ENCODE results near the gene SLC2A9. TPM values are rescaled to one million over a fixed set of nuclear protein-coding genes. Genes with fewer than 3 reads are reported as not detected.

SLC2A9 gene
- total RNA-seq, 1 experiment from 2014 or later: 3.5 TPM

DNA sequence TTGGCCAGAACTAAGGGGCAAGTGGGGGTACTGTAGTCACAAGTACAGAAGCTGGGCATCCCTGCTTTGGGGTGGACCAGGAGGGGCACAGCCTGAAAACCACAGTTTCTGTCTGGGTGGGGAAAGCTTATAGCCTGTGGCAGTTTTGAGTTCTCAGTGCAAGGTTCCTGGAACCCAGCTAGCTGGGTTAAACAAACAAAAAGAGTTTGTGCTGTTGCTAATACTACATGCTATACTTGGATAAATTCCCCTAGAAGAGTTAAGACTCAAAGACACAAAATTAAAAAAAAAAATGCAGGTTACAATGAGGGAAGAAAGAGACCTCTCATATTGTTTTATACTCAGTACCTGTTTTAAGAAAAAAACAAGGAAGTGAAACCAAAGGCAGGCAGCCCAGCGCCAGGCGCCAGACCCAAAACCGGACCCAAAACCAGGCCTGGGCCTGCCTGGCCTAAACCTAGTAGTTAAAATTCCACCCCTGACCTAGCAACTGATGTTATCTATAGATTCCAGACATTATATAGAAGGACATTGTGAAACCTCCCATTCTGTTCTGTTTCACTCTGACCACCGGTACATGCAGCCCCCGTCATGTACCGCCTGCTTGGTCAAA lies 50.8 kb downstream of the SLC2A9 start:
- Histone ChIP-seq H3K9me3 (ENCODE audit: control insufficient read depth, insufficient read depth, low read depth, low read length) (no peaks in the 10 kb centered on the region), H3K4me3 (ENCODE audit: low read depth in 2 of 2, low read length in 2 of 2) (no peak overlapping the region), H3K27me3 (ENCODE audit: control insufficient read depth, insufficient read depth, low read length) (no peaks in the 10 kb centered on the region), H3K36me3 (ENCODE audit: control insufficient read depth, insufficient read depth, low read length) (no peaks in the 10 kb centered on the region), H3K4me1 (ENCODE audit: control insufficient read depth, insufficient read depth, low read length) (no peaks in the 10 kb centered on the region), H3K27ac (ENCODE audit: low read length) (no peak overlapping the region)
- in situ Hi-C loops (cut with HindIII; ENCODE audit: low pct_unique_long_range_greater_than_20kb, low sequenced_read_pairs) (no loop called here), intact Hi-C loops (cut with micrococcal nuclease; ENCODE audit: unreplicated experiment) (no loop called here)
- BruUV-seq (replicated peaks): no TSS peak
- TF ChIP-seq, protein P1, sequence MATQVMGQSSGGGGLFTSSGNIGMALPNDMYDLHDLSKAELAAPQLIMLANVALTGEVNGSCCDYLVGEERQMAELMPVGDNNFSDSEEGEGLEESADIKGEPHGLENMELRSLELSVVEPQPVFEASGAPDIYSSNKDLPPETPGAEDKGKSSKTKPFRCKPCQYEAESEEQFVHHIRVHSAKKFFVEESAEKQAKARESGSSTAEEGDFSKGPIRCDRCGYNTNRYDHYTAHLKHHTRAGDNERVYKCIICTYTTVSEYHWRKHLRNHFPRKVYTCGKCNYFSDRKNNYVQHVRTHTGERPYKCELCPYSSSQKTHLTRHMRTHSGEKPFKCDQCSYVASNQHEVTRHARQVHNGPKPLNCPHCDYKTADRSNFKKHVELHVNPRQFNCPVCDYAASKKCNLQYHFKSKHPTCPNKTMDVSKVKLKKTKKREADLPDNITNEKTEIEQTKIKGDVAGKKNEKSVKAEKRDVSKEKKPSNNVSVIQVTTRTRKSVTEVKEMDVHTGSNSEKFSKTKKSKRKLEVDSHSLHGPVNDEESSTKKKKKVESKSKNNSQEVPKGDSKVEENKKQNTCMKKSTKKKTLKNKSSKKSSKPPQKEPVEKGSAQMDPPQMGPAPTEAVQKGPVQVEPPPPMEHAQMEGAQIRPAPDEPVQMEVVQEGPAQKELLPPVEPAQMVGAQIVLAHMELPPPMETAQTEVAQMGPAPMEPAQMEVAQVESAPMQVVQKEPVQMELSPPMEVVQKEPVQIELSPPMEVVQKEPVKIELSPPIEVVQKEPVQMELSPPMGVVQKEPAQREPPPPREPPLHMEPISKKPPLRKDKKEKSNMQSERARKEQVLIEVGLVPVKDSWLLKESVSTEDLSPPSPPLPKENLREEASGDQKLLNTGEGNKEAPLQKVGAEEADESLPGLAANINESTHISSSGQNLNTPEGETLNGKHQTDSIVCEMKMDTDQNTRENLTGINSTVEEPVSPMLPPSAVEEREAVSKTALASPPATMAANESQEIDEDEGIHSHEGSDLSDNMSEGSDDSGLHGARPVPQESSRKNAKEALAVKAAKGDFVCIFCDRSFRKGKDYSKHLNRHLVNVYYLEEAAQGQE (IDR thresholded peaks at IDR 0.05; ENCODE audit: insufficient read depth in 1 of 2, low read depth in 2 of 2, low read length in 1 of 2): no peak
- TF ChIP-seq TCF7L2 (IDR thresholded peaks at IDR 0.05; ENCODE audit: low read depth, low read length) (no peak), SIN3A (IDR thresholded peaks at IDR 0.05; ENCODE audit: borderline replicate concordance, insufficient read depth, low read depth, low read length) (no peak), POLR2AphosphoS5 (IDR thresholded peaks at IDR 0.05; ENCODE audit: low read depth, low read length) (no peak)
- TF ChIP-seq, protein P2, sequence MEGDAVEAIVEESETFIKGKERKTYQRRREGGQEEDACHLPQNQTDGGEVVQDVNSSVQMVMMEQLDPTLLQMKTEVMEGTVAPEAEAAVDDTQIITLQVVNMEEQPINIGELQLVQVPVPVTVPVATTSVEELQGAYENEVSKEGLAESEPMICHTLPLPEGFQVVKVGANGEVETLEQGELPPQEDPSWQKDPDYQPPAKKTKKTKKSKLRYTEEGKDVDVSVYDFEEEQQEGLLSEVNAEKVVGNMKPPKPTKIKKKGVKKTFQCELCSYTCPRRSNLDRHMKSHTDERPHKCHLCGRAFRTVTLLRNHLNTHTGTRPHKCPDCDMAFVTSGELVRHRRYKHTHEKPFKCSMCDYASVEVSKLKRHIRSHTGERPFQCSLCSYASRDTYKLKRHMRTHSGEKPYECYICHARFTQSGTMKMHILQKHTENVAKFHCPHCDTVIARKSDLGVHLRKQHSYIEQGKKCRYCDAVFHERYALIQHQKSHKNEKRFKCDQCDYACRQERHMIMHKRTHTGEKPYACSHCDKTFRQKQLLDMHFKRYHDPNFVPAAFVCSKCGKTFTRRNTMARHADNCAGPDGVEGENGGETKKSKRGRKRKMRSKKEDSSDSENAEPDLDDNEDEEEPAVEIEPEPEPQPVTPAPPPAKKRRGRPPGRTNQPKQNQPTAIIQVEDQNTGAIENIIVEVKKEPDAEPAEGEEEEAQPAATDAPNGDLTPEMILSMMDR (IDR thresholded peaks at IDR 0.05): no peak
- CTCF ChIA-PET: no interaction called here
- ATAC-seq: no peak
- DNase-seq (ENCODE audit: low read depth, low spot score): no peak
- POLR2A ChIA-PET: no interaction called here

DNA sequence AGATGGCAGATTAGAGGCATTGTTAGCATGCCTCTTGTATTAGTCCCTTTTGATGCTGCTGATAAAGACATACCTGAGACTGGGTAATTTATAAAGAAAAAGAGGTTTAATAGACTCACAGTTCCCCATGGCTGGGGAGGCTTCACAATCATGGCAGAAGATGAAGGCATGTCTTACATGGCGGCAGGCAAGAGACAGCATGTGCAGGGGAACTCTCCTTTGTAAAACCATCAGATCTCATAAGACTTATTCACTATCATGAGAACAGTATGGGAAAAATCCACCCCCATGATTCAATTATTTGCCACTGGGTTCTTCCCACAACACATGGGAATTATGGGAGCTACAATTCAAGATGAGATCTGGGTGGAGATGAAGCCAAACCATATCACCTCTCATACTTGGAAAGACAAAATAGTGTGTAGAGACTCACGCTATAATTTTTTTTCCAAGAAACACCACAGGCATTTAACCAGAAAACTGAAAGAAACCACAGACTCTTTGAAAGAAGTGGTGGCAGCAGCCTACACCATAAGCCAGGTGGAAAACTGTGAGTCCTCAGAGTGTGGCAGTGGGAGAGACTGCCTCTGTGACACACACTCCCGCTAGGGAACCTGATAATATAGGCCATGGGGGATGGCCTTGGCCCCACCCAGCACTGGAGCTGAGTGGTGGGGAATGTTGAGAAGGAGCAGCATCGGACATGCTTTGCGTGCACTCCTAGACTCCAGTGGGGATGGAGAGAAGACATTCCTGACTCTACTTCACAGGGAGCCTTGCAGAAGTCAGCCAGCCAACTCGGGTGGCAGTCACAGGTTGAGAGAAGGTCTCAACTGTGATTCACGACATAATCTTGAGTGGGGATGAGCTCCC lies 51.5 kb downstream of the SLC2A9 start:
- Histone ChIP-seq H3K4me1 (ENCODE audit: control insufficient read depth, insufficient read depth, low read length) (no peaks in the 10 kb centered on the region), H3K27ac (ENCODE audit: low read length) (no peak overlapping the region), H3K36me3 (ENCODE audit: control insufficient read depth, insufficient read depth, low read length) (no peaks in the 10 kb centered on the region), H3K27me3 (ENCODE audit: control insufficient read depth, insufficient read depth, low read length) (no peaks in the 10 kb centered on the region), H3K4me3 (ENCODE audit: low read depth in 2 of 2, low read length in 2 of 2) (no peak overlapping the region), H3K9me3 (ENCODE audit: control insufficient read depth, insufficient read depth, low read depth, low read length) (no peaks in the 10 kb centered on the region)
- CTCF ChIA-PET: no interaction called here
- TF ChIP-seq, protein P2 (IDR thresholded peaks at IDR 0.05): no peak
- TF ChIP-seq POLR2AphosphoS5 (IDR thresholded peaks at IDR 0.05; ENCODE audit: low read depth, low read length) (no peak), TCF7L2 (IDR thresholded peaks at IDR 0.05; ENCODE audit: low read depth, low read length) (no peak), SIN3A (IDR thresholded peaks at IDR 0.05; ENCODE audit: borderline replicate concordance, insufficient read depth, low read depth, low read length) (no peak)
- TF ChIP-seq, protein P1 (IDR thresholded peaks at IDR 0.05; ENCODE audit: insufficient read depth in 1 of 2, low read depth in 2 of 2, low read length in 1 of 2): no peak
- POLR2A ChIA-PET: no interaction called here
- no peak for ATAC-seq
- intact Hi-C loops (cut with micrococcal nuclease; ENCODE audit: unreplicated experiment) (no loop called here), in situ Hi-C loops (cut with HindIII; ENCODE audit: low pct_unique_long_range_greater_than_20kb, low sequenced_read_pairs) (no loop called here)
- DNase-seq (ENCODE audit: low read depth, low spot score): no peak
- BruUV-seq (replicated peaks): no TSS peak

Measured in Panc1 (cell line).